ENCODE data around the gene PRSS53. TPM values are rescaled to one million over a fixed set of nuclear protein-coding genes. Genes with fewer than 3 reads are reported as not detected.

PRSS53 gene
- polyA plus RNA-seq, 2 donors = 1.00 to 2.9 TPM

GRCh38 chr16:31131841-31132271, 43.1 kb upstream of the PRSS53 start:
- Histone ChIP-seq H3K4me1 (ENCODE audit: control insufficient read depth in 2 of 2, insufficient read depth in 2 of 2, low read length in 1 of 2) (peaks cover 8 to 44% of the 10 kb centered on the region in 2 donors), H3K27me3 (ENCODE audit: control insufficient read depth in 1 of 2, insufficient read depth in 2 of 2, low read length in 2 of 2) (no peaks in the 10 kb centered on the region), H3K9me3 (ENCODE audit: control insufficient read depth in 2 of 2, insufficient read depth in 1 of 2, low read depth in 1 of 2, low read length in 1 of 2) (no peaks in the 10 kb centered on the region), H3K36me3 (ENCODE audit: control insufficient read depth in 2 of 2, insufficient read depth in 2 of 2, low read length in 1 of 2) (peaks cover 6 to 36% of the 10 kb centered on the region in 2 donors), H3K4me3 (ENCODE audit: low read depth in 1 of 2, low read length in 2 of 2) (peak overlapping the region; percentile 15 to 39), H3K27ac (ENCODE audit: low read depth in 2 of 2, low read length in 1 of 2) (peak overlapping the region; percentile 92 to 93)
- WGBS, 2 donors = 46 to 49% methylated on average over 5 of the region's 5 CpGs

- Histone ChIP-seq H3K9me3 (ENCODE audit: control insufficient read depth in 2 of 2, insufficient read depth in 1 of 2, low read depth in 1 of 2, low read length in 1 of 2) (no peaks in the 10 kb centered on the region), H3K27ac (ENCODE audit: low read depth in 2 of 2, low read length in 1 of 2) (peak overlapping the region; percentile 92 to 93), H3K4me1 (ENCODE audit: control insufficient read depth in 2 of 2, insufficient read depth in 2 of 2, low read length in 1 of 2) (peaks cover 8 to 44% of the 10 kb centered on the region in 2 donors), H3K4me3 (ENCODE audit: low read depth in 1 of 2, low read length in 2 of 2) (peak overlapping the region; percentile 15 to 39), H3K36me3 (ENCODE audit: control insufficient read depth in 2 of 2, insufficient read depth in 2 of 2, low read length in 1 of 2) (peaks cover 6 to 38% of the 10 kb centered on the region in 2 donors), H3K27me3 (ENCODE audit: control insufficient read depth in 1 of 2, insufficient read depth in 2 of 2, low read length in 2 of 2) (no peaks in the 10 kb centered on the region)
- 52 to 57% methylated on average over 11 of the region's 11 CpGs for WGBS, 2 donors
Observed at GRCh38 chr16:31131416-31131815, 42.7 kb upstream of the PRSS53 start.

GRCh38 chr16:31130899-31131298, 42.2 kb upstream of the PRSS53 start:
- H3K4me1 ChIP-seq (ENCODE audit: control insufficient read depth in 2 of 2, insufficient read depth in 2 of 2, low read length in 1 of 2) = peaks cover 8 to 43% of the 10 kb centered on the region in 2 donors
- WGBS, 2 donors = 50 to 54% methylated on average over 6 of the region's 6 CpGs

GRCh38 chr16:31130336-31130891, 41.7 kb upstream of the PRSS53 start:
- Histone ChIP-seq H3K27me3 (ENCODE audit: control insufficient read depth in 1 of 2, insufficient read depth in 2 of 2, low read length in 2 of 2) (no peaks in the 10 kb centered on the region), H3K9me3 (ENCODE audit: control insufficient read depth in 2 of 2, insufficient read depth in 1 of 2, low read depth in 1 of 2, low read length in 1 of 2) (no peaks in the 10 kb centered on the region), H3K27ac (ENCODE audit: low read depth in 2 of 2, low read length in 1 of 2) (peak overlapping the region; percentile 92 to 93), H3K4me1 (ENCODE audit: control insufficient read depth in 2 of 2, insufficient read depth in 2 of 2, low read length in 1 of 2) (peaks cover 8 to 40% of the 10 kb centered on the region in 2 donors), H3K36me3 (ENCODE audit: control insufficient read depth in 2 of 2, insufficient read depth in 2 of 2, low read length in 1 of 2) (peaks cover 6 to 40% of the 10 kb centered on the region in 2 donors), H3K4me3 (ENCODE audit: low read depth in 1 of 2, low read length in 2 of 2) (peak overlapping the region in 1 of 2 donors; percentile 9)
- 37 to 54% methylated on average over 10 of the region's 10 CpGs for WGBS, 2 donors

More at GRCh38 chr16:31130899-31131298, 42.2 kb upstream of the PRSS53 start:
- H3K27me3 ChIP-seq (ENCODE audit: control insufficient read depth in 1 of 2, insufficient read depth in 2 of 2, low read length in 2 of 2) = no peaks in the 10 kb centered on the region
- H3K9me3 ChIP-seq (ENCODE audit: control insufficient read depth in 2 of 2, insufficient read depth in 1 of 2, low read depth in 1 of 2, low read length in 1 of 2) = no peaks in the 10 kb centered on the region
- peak overlapping the region; percentile 15 to 39 for H3K4me3 ChIP-seq (ENCODE audit: low read depth in 1 of 2, low read length in 2 of 2)
- peak overlapping the region; percentile 92 to 93 for H3K27ac ChIP-seq (ENCODE audit: low read depth in 2 of 2, low read length in 1 of 2)
- H3K36me3 ChIP-seq (ENCODE audit: control insufficient read depth in 2 of 2, insufficient read depth in 2 of 2, low read length in 1 of 2) = peaks cover 6 to 38% of the 10 kb centered on the region in 2 donors

- H3K9me3 ChIP-seq (ENCODE audit: control insufficient read depth in 2 of 2, insufficient read depth in 1 of 2, low read depth in 1 of 2, low read length in 1 of 2) = no peaks in the 10 kb centered on the region
- H3K4me1 ChIP-seq (ENCODE audit: control insufficient read depth in 2 of 2, insufficient read depth in 2 of 2, low read length in 1 of 2) = peaks cover 8 to 40% of the 10 kb centered on the region in 2 donors
- peak overlapping the region; percentile 92 to 93 for H3K27ac ChIP-seq (ENCODE audit: low read depth in 2 of 2, low read length in 1 of 2)
- H3K36me3 ChIP-seq (ENCODE audit: control insufficient read depth in 2 of 2, insufficient read depth in 2 of 2, low read length in 1 of 2) = peaks cover 6 to 40% of the 10 kb centered on the region in 2 donors
- peak overlapping the region in 1 of 2 donors; percentile 9 for H3K4me3 ChIP-seq (ENCODE audit: low read depth in 1 of 2, low read length in 2 of 2)
- no peaks in the 10 kb centered on the region for H3K27me3 ChIP-seq (ENCODE audit: control insufficient read depth in 1 of 2, insufficient read depth in 2 of 2, low read length in 2 of 2)
- WGBS, 2 donors = 37% methylated on average over 29 of the region's 29 CpGs
Observed at GRCh38 chr16:31129568-31130335, 41.0 kb upstream of the PRSS53 start.

- no peaks in the 10 kb centered on the region for H3K27me3 ChIP-seq (ENCODE audit: control insufficient read depth in 1 of 2, insufficient read depth in 2 of 2, low read length in 2 of 2)
- no peak overlapping the region for H3K4me3 ChIP-seq (ENCODE audit: low read depth in 1 of 2, low read length in 2 of 2)
- WGBS, 2 donors = 57 to 61% methylated on average over 14 of the region's 14 CpGs
- peaks cover 8 to 37% of the 10 kb centered on the region in 2 donors for H3K4me1 ChIP-seq (ENCODE audit: control insufficient read depth in 2 of 2, insufficient read depth in 2 of 2, low read length in 1 of 2)
- H3K36me3 ChIP-seq (ENCODE audit: control insufficient read depth in 2 of 2, insufficient read depth in 2 of 2, low read length in 1 of 2) = peaks cover 6 to 40% of the 10 kb centered on the region in 2 donors
- H3K9me3 ChIP-seq (ENCODE audit: control insufficient read depth in 2 of 2, insufficient read depth in 1 of 2, low read depth in 1 of 2, low read length in 1 of 2) = no peaks in the 10 kb centered on the region
- H3K27ac ChIP-seq (ENCODE audit: low read depth in 2 of 2, low read length in 1 of 2) = peak overlapping the region; percentile 92 to 93
Observed at GRCh38 chr16:31128711-31129567, 40.2 kb upstream of the PRSS53 start.

GRCh38 chr16:31127182-31127581, 38.4 kb upstream of the PRSS53 start:
- peak overlapping the region in 1 of 2 donors; percentile 5 for H3K27ac ChIP-seq (ENCODE audit: low read depth in 2 of 2, low read length in 1 of 2)
- no peak overlapping the region for H3K4me3 ChIP-seq (ENCODE audit: low read depth in 1 of 2, low read length in 2 of 2)
- H3K36me3 ChIP-seq (ENCODE audit: control insufficient read depth in 2 of 2, insufficient read depth in 2 of 2, low read length in 1 of 2) = peaks cover 6 to 26% of the 10 kb centered on the region in 2 donors
- no peaks in the 10 kb centered on the region for H3K27me3 ChIP-seq (ENCODE audit: control insufficient read depth in 1 of 2, insufficient read depth in 2 of 2, low read length in 2 of 2)
- H3K9me3 ChIP-seq (ENCODE audit: control insufficient read depth in 2 of 2, insufficient read depth in 1 of 2, low read depth in 1 of 2, low read length in 1 of 2) = no peaks in the 10 kb centered on the region
- WGBS, 2 donors = 91 to 92% methylated on average over 13 of the region's 13 CpGs
- H3K4me1 ChIP-seq (ENCODE audit: control insufficient read depth in 2 of 2, insufficient read depth in 2 of 2, low read length in 1 of 2) = peaks cover 8 to 24% of the 10 kb centered on the region in 2 donors

GRCh38 chr16:31125844-31126243, 37.1 kb upstream of the PRSS53 start:
- Histone ChIP-seq H3K27ac (ENCODE audit: low read depth in 2 of 2, low read length in 1 of 2) (no peak overlapping the region), H3K4me3 (ENCODE audit: low read depth in 1 of 2, low read length in 2 of 2) (no peak overlapping the region), H3K4me1 (ENCODE audit: control insufficient read depth in 2 of 2, insufficient read depth in 2 of 2, low read length in 1 of 2) (peaks cover 4 to 15% of the 10 kb centered on the region in 2 donors), H3K27me3 (ENCODE audit: control insufficient read depth in 1 of 2, insufficient read depth in 2 of 2, low read length in 2 of 2) (no peaks in the 10 kb centered on the region), H3K36me3 (ENCODE audit: control insufficient read depth in 2 of 2, insufficient read depth in 2 of 2, low read length in 1 of 2) (peaks cover 10 to 14% of the 10 kb centered on the region in 2 donors), H3K9me3 (ENCODE audit: control insufficient read depth in 2 of 2, insufficient read depth in 1 of 2, low read depth in 1 of 2, low read length in 1 of 2) (no peaks in the 10 kb centered on the region)
- 89 to 92% methylated on average over 3 of the region's 3 CpGs for WGBS, 2 donors

GRCh38 chr16:31120129-31120528, 31.4 kb upstream of the PRSS53 start:
- Histone ChIP-seq H3K4me3 (ENCODE audit: low read depth in 1 of 2, low read length in 2 of 2) (no peak overlapping the region), H3K9me3 (ENCODE audit: control insufficient read depth in 2 of 2, insufficient read depth in 1 of 2, low read depth in 1 of 2, low read length in 1 of 2) (no peaks in the 10 kb centered on the region), H3K27ac (ENCODE audit: low read depth in 2 of 2, low read length in 1 of 2) (no peak overlapping the region), H3K27me3 (ENCODE audit: control insufficient read depth in 1 of 2, insufficient read depth in 2 of 2, low read length in 2 of 2) (no peaks in the 10 kb centered on the region), H3K4me1 (ENCODE audit: control insufficient read depth in 2 of 2, insufficient read depth in 2 of 2, low read length in 1 of 2) (peaks cover 0 to 2% of the 10 kb centered on the region in 2 donors), H3K36me3 (ENCODE audit: control insufficient read depth in 2 of 2, insufficient read depth in 2 of 2, low read length in 1 of 2) (peaks cover 8 to 12% of the 10 kb centered on the region in 2 donors)
- 93 to 95% methylated on average over 16 of the region's 16 CpGs for WGBS, 2 donors

Measured in esophagus (tissue), 2 donors.